HK-2 (cell line): ENCODE measurements around the gene GSTO1.

Experiments used
- DNase-seq: peaks from one replicate; pipeline ENCODE4 v3.0.0-alpha.2; 2018; ENCODE audit not compliant: unreplicated experiment

The GSTO1 gene

GRCh38 chr10:104250371-104250770 is 4.3 kb upstream of the GSTO1 start:
- no peak for DNase-seq

- no peak for DNase-seq
Observed at GRCh38 chr10:104251443-104251842, 3.2 kb upstream of the GSTO1 start.

GRCh38 chr10:104252368-104252767 is 2.3 kb upstream of the GSTO1 start:
- DNase-seq: no peak

- DNase-seq: no peak
Observed at GRCh38 chr10:104253106-104253505, 1.6 kb upstream of the GSTO1 start.

- no peak for DNase-seq
Observed at GRCh38 chr10:104253606-104254410, 884 bp upstream of the GSTO1 start.

GRCh38 chr10:104255311-104255981 is 754 bp downstream of the GSTO1 start:
- peak; percentile 31 for DNase-seq

- no peak for DNase-seq
Observed at GRCh38 chr10:104256335-104256961, 1.8 kb downstream of the GSTO1 start.

GRCh38 chr10:104257235-104257634 is 2.5 kb downstream of the GSTO1 start:
- DNase-seq: no peak

- no peak for DNase-seq
Observed at GRCh38 chr10:104258209-104258608, 3.5 kb downstream of the GSTO1 start.

- DNase-seq: no peak
Observed at GRCh38 chr10:104259456-104259855, 4.8 kb downstream of the GSTO1 start.

- no peak for DNase-seq
Observed at GRCh38 chr10:104259999-104260774, 5.5 kb downstream of the GSTO1 start.

- DNase-seq: no peak
Observed at GRCh38 chr10:104260775-104261115, 6.1 kb downstream of the GSTO1 start.

- DNase-seq: no peak
Observed at GRCh38 chr10:104262055-104262454, 7.4 kb downstream of the GSTO1 start.

GRCh38 chr10:104264783-104265182 is 10.1 kb downstream of the GSTO1 start:
- DNase-seq: no peak

- no peak for DNase-seq
Observed at GRCh38 chr10:104267721-104268404, 13.2 kb downstream of the GSTO1 start.

GRCh38 chr10:104268405-104268712 is 13.7 kb downstream of the GSTO1 start:
- no peak for DNase-seq

GRCh38 chr10:104268713-104269645 is 14.3 kb downstream of the GSTO1 start, which contains the start of gene GSTO2:
Gene GSTO2, plus strand, starts transcription at chr10:104269184. Its CDS starts 5,732 bp downstream, at chr10:104274916.
- peak; percentile 100 for DNase-seq

- no peak for DNase-seq
Observed at GRCh38 chr10:104273286-104273685, 18.6 kb downstream of the GSTO1 start.

GRCh38 chr10:104273899-104274575 is 19.3 kb downstream of the GSTO1 start:
- no peak for DNase-seq
